DMS153 treated with DMSO at 0.1 percent for 48 hours (cell line): Measurements from ENCODE around the gene GBF1.

Source experiments
- DNase-seq: peaks from one replicate; lab custom pipeline; 2025; ENCODE audit not compliant: unreplicated experiment; lab: John Stamatoyannopoulos, UW

Gene GBF1

GRCh38 chr10:102406815-102407214 is 161.5 kb downstream of the GBF1 start:
- DNase-seq, result no peak

GRCh38 chr10:102407425-102408130 is 162.2 kb downstream of the GBF1 start:
- DNase-seq, result no peak

DNA sequence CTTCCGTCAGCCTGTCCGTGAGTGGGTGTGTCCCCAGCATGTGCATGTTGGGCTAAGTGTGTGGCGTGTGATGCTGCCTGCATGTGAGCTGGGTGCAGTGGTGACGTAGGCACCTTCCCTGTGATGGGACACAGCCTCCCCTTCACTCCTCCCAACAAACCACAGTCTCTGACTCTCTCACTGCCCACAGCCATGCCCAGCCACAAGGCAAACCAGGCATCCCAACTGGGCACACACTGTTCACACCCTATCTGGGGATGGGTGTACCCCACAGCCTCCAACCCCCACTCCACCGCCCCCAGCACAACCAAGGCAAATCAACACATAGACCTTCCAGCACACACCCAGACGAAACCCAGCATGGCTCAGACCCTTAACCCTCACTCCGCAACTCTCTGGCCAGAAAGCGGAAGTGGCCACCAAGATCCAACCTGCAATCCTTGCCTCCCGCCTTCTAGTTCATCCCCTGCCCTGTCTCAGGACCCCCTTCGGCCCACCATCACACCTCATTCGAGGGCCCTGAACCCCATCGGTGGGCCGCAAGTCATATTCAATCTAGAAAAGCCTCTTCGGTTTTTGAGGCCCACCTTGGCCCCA is 162.9 kb downstream of the GBF1 start:
- no peak for DNase-seq

DNA sequence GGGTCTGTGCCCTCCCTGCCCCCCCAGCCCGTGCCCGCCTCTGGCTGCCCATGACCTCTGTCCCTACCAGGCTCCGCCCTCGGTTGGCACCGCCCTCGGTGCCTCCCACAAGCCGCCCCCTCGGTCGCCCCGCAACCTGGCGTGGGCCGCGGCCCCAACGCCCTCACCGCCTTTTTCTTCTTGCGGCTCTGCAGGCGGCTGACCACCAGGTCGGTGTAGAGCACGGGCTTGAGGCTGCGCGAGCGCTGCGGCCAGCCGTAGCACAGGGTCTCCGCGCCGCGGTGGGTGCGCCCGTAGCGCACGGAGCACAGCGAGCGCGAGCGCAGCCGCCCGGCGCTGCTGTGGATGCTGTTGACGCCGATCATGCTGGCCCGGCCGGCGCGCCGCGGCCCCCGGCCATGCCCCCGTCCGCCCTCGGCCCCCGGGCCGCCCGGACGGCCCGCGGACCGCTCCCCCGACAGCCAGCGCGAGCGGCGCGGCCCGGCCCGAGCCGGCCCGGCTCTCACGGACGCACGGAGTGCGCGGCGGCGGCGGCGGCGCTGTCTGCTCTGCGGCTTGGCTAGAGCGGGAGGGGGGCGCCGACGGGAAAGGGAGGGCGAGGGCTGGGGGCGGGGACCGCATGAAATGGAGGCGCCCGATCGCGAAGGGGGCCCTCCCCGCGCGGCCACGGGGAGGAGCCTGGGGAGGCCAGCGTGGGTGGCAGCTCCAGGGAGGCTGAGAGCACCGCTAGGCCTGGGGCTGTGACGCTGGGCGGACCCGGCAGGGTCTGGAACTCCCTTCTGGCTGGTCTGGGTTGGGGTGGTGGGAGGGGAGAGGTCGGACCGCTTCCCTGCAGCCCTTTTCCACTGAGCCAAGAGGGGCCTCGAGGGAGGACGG is 163.6 kb downstream of the GBF1 start:
- DNase-seq, result no peak

GRCh38 chr10:102409604-102410428 is 164.5 kb downstream of the GBF1 start:
- no peak for DNase-seq

- no peak for DNase-seq
Observed at GRCh38 chr10:102410429-102411073, 165.2 kb downstream of the GBF1 start.

- no peak for DNase-seq
Observed at GRCh38 chr10:102411341-102412255, 166.3 kb downstream of the GBF1 start.

DNA sequence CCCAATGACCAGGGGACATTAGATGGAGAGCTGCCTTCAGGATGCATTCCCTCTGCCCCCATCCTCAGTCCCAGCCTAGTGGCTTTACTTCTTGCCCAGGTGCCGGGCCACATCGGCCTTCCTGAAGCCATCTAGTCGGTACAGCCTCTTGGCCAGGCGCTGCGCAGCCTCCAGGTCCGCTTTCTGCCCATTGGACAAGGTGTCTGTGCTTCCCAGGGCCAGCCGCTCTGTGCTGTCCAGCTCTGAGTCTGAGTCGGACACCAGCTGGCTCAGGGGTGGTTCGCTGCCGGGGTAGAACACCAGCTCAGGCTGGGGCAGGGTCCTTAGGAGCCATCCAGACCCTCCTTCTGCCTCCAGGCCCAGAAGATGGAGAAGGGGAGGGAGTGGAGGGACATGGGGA is 167.0 kb downstream of the GBF1 start:
- DNase-seq, result no peak

DNA sequence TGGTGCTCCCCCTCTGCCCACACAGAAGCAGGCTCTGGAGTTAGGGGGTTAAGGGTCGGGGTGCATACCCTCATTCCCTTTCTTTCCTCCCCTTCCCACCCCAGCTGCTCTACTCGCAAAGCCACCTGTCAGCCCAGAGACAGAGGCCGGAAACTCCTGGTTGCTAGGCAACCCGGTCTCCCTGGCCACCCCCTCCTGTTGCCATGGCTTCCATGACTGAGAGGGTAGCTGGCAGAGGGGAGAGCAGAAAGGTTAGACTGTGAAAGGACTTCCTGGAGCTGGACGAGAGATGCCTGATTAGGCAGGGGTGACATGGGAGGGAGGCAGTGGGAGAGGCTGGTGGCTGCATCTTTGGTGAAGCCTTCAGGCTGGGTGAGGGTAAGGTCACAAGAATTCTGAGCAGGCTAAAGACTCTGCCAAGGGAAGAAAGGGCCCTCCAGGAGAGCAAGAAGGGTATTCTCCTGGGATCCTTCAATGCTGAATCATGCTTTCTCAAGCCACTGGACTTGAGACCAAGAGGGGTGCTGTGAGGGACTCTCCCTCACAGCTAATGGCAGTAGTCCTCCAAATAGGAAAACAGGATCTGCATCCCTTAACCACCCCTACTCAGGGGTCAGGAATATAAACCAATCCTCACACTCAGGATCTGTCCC is 167.8 kb downstream of the GBF1 start:
- peak; percentile 86 for DNase-seq

DNA sequence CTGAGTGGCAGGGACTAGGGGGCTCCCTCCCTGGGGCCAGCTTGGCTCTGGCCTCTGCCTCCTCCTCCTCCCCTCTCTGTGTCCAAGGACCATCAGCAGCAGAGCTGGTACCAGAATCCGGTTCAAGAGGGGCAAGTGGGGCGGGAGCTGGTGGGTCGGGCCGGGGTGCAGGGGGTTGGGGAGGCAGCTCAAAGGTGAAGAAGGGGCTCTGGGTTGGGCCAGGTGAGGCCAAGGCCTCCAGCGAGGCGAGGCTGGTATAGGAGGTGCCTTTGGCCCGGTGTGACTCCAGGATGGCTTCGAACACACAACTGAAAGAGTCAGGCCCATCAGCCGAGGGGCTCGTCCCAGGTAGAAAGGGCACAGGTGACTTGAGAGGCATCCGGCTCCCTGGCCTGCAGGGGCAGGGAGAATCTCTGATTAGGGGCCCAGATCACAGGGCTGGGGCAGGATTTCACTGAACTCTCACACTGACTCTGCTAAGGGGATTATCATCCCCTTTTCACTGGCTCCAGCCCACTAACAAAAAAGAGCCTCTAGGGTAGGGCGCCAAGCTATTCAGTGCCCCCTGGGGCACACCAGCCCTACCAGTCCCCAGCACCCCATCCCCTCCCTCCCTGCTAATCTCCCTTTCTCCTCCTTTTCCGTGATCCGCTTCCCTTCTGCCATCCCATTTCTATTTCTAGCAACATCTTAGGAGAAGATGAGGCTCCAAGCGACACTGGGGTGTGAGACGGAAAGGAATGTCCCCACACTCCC is 168.7 kb downstream of the GBF1 start:
- DNase-seq, result no peak

- no peak for DNase-seq
Observed at GRCh38 chr10:102414749-102415148, 169.4 kb downstream of the GBF1 start.

DNA sequence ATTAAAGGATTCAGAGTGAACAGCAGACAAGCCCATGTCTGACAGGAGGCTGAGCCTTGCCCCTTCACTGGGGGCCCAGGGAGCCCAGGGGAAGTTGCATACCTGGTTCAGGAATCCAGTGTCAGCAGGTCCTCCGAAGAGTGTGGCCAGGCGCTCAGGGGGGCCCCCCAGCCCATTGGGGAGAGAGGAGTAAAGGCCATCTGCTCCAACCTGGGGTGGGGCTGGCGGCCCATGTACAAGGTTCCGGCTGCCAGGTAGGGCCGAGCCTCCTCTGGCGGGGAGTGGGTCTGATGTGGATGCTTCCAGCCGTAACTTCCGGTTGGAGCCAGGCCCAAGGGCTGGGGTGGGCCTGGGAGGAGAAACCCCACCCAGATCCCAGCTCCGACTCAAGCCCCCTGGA is 171.0 kb downstream of the GBF1 start:
- DNase-seq, result no peak

DNA sequence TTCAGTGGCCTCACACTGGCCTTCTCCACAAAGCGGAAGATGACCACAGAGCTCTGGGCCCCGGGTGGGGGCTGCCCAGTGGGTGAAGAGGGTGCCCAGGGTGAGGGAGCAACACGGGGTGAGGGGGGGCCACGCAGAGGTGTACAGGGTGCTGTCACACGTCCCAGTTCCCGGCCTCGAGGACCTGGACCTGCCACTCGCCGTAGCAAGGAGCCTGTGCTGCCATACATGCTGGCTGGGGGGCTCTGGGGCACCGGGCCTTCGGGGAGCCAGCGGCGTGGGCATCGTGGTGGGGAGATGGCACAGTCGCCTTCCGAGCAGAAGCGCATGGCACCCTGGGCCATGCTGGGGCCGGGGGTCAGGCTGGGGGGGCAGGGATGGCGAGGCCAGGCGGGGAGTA is 171.4 kb downstream of the GBF1 start:
- no peak for DNase-seq

GRCh38 chr10:102418622-102419268 is 173.4 kb downstream of the GBF1 start, which contains the start of gene PSD:
Gene PSD (minus strand): TSS chr10:102418785. CDS start chr10:102417038, 1,747 bp downstream.
- DNase-seq, result peak; percentile 78

DNA sequence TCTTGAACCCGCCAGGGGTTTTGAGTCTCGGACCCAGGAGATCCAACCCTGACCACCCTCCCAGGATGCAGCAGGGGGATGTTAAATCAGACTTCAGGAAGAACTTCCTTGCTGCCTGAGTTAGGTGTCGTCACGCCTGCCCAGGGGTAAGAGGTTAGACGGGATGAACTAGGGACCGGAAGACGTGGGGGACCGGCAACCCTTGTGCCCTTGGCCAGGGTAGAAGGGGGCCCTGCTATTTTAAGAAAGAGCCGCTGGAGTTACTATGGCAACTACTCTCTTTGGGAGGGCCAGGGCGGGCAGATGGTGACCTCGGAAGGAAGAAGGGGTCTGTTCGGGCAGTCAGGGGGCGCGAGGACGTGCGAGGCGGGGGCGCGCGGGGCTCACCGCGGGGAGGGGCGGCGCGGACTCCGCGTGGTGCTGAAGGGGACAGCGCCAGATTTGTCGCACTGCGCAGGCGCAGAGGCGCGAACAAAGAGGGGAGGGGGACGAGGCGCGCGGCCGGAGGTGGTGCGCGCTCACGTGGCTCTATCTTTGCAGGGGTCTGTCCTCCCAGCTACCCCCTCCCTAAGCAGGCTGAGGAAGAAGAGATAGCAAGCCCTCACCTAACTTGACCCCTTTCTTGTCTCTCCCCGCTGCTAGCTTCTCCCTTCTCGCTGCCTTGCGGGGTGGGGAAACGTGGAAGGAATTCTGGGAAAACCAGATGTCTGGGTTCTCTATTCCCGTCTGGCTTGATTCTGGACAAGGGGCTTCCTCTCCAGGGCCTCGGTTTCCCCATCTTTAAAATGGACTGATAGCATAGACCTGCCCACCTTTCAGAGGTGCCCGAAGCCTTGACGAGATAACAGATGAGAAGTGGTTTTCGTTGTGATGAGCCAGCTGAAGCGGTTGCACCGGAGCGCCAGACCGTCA is 174.2 kb downstream of the GBF1 start:
- peak; percentile 78 for DNase-seq

DNA sequence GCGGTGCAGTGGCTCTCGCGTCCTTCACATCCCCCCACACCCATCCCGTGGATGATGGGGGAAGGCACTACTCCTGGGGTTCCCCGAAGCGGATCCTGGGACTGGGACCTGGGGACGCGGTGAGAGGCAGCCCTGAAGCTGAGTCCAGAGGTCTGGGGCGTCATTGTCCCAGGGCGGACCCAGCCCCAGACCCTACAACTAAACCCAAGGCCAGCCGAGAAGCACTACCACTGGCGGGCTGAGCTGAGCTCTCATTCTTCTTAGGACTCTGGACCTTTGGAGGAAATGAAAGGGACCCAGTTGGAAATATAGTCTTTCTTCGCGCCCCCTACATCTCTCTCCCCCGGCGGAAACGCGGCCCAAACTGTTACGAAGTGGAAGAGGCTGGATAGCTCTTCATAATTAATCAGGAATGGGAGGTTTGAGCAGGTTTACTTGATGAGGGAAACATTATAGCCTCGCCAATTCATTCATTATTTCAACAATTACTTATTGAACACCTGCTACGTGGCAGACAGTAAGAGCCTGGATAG is 174.9 kb downstream of the GBF1 start:
- DNase-seq, result no peak
